ENCODE results near the gene SLC44A5.

- TF ChIP-seq CTCF (IDR thresholded peaks at IDR 0.05), result no peak
- TF ChIP-seq EP300 (IDR thresholded peaks at IDR 0.05), result no peak
- TF ChIP-seq POLR2A (IDR thresholded peaks at IDR 0.05), result no peak
Observed at GRCh38 chr1:75531570-75531969, 79.3 kb downstream of the SLC44A5 start.
